Activated T-cell treated with anti-CD3 and anti-CD28 coated beads, Interleukin-2, amount 50 U/mL, for 72 hours (primary cell): ENCODE measurements around the gene RPS6KC1. TPM values are rescaled to one million over a fixed set of nuclear protein-coding genes. Genes with fewer than 3 reads are reported as not detected.
"Not testable (repeated sequence)": the region's sequence is repeated elsewhere in the genome, so short reads cannot be mapped to it uniquely, and the experiment has no call there.

Experiments
- ATAC-seq, 2 donors: fragments of 150-1000 bp; cut with Tn5 transposase; replicated peaks in 1 of 2; 2 replicates each; pipeline ENCODE4 v1.10.0; 2021; ENCODE audit warnings: moderate library complexity in 2 of 2, mild to moderate bottlenecking in 1 of 2
- DNase-seq, 2 donors: peaks; one replicate each; pipeline ENCODE4 v3.0.0; 2021 to 2022; ENCODE audit warnings: mixed read lengths in 1 of 2
- H3K27ac Mint-ChIP-seq: one replicate; pipeline ENCODE4 v1.8.0; 2022; ENCODE audit warnings: mild to moderate bottlenecking, moderate library complexity, mixed read lengths
- H3K27me3 Mint-ChIP-seq: one replicate; pipeline ENCODE4 v1.8.0; 2022; ENCODE audit warnings: low read depth, mixed read lengths
- H3K36me3 Mint-ChIP-seq, 2 donors: one replicate each; pipeline ENCODE4 v1.8.0; 2022; ENCODE audit warnings: mixed read lengths in 2 of 2, mild to moderate bottlenecking in 1 of 2; ENCODE audit not compliant: insufficient read depth in 2 of 2
- H3K4me1 Mint-ChIP-seq: one replicate; pipeline ENCODE4 v1.8.0; 2022; ENCODE audit warnings: low read depth, mixed read lengths
- H3K4me3 Mint-ChIP-seq, 2 donors: one replicate each; pipeline ENCODE4 v1.8.0; 2022; ENCODE audit warnings: mild to moderate bottlenecking in 2 of 2, mixed read lengths in 2 of 2, moderate library complexity in 2 of 2
- H3K9me3 Mint-ChIP-seq, 2 donors: one replicate each; pipeline ENCODE4 v1.8.0; 2022; ENCODE audit warnings: mixed read lengths in 2 of 2
- total RNA-seq, 2 donors: library from RNA; stranded (reverse); gene quantifications; one replicate each; pipeline ENCODE4 v1.2.3, GENCODE V29; 2022

RPS6KC1 gene
- total RNA-seq, 2 donors from 2014 or later = 11.3 to 12.4 TPM

DNA sequence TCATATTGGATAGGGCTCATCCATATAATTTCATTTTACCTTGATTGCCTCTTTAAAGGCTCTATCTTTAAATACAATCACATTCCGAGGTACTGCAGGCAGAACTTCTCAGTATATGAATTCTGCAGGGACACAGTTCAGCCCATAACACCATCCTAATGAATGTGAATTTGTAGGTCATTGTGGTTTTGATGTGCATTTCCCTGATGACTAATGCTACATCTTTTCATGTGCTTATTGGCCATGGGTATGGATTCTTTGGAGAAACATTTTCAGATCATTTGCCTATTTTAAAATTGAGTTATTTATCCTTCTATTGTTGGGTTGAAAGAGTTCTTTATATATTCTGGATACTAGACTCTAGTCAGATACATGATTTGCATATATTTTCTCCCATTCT lies 9.6 kb upstream of the RPS6KC1 start:
- no peak for ATAC-seq
- peaks cover 3% of the 10 kb centered on the region for H3K27me3 Mint-ChIP-seq
- H3K4me3 Mint-ChIP-seq = no peak overlapping the region
- H3K27ac Mint-ChIP-seq = no peak overlapping the region
- DNase-seq = no peak
- no peaks in the 10 kb centered on the region for H3K9me3 Mint-ChIP-seq
- no peaks in the 10 kb centered on the region for H3K36me3 Mint-ChIP-seq
- H3K4me1 Mint-ChIP-seq = peaks cover 8% of the 10 kb centered on the region

DNA sequence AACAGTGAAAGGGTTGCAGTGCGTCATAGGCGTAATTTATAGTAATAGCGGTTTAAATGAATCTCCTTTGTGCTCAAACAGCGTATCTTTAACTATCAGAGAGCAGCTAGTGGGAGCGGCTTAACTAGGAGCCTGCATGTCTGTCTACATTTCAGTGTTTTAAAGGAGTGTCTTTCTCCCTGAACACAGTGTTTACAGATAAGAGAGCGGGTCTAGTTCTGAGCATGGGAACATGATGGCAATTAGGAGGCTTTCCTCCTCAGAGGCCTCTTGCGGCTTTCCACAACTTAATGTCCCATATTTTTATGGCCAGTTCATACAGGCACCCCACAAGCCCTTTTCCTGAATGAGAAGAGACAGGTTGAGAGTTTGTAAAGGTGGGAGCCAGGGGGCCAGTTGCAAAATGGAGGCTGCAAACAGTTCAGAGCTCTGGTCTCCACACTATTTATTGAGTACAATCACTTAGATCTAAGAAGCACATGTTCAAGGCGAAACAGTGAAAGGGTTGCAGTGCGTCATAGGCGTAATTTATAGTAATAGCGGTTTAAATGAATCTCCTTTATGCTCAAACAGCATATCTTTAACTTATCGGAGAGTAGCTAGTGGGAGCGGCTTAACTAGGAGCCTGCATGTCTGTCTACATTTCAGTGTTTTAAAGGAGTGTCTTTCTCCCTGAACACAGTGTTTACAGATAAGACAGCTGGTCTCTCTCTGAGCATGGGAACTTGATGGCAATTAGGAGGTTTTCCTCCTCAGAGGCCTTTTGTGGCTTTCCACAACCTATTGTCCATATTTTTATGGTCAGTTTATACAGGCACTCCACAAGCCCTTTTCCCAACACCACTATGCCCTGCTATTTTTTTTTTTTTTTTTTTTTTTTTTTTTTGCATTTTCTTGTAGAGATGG lies 5.5 kb upstream of the RPS6KC1 start:
- not testable (repeated sequence) for H3K27ac Mint-ChIP-seq, ATAC-seq, H3K4me3 Mint-ChIP-seq, DNase-seq
- Mint-ChIP-seq H3K36me3 (peaks cover 6 to 13% of the 10 kb centered on the region in 2 donors), H3K27me3 (peaks cover 22% of the 10 kb centered on the region), H3K9me3 (peaks cover 8 to 12% of the 10 kb centered on the region in 2 donors), H3K4me1 (peaks cover 18% of the 10 kb centered on the region)

DNA sequence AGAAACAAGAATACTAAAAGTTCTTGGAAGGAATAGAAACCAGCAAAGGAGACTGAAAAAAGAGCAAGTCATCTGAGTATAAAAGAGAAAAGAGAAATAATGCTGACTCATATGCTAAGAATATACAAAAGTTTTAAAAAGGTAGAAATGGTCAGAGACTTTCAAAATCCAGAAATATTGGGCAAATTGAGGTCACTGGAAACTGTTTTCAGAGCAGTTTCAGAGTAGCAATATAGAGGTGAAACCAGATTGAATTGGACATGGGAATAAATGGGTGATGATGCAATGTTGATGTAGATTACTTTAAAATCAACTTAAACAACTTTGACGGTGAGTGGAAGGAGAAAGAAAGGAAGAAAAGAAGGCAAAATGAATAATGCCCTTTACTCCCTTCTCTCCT lies 1.8 kb upstream of the RPS6KC1 start:
- Mint-ChIP-seq H3K4me3 (peak overlapping the region in 1 of 2 donors; percentile 31), H3K27ac (no peak overlapping the region), H3K9me3 (peaks cover 8 to 14% of the 10 kb centered on the region in 2 donors)

DNA sequence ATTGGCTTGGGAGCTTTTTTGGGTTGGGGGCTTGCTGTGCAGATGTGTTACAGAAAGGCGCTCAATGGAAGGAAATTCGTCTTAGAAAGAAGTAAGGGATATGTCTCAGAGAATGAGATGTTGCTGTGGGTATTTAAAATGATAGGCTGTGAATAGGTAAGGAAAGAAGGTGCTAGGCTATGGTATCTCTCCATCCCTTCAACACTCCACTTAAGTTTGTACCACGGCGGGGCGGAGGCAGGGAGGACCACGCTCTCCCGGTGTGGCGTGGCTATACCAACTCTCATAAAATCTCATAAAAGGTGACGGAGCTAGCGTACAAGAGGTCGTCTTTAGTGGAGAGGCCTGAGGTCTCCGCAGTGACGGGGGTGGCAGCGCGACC lies 305 bp upstream of the RPS6KC1 start:
- Mint-ChIP-seq H3K4me1 (peaks cover 29% of the 10 kb centered on the region), H3K27ac (peak overlapping the region; percentile 88), H3K4me3 (peak overlapping the region; percentile 87 to 92), H3K27me3 (peaks cover 22% of the 10 kb centered on the region), H3K9me3 (peaks cover 8 to 14% of the 10 kb centered on the region in 2 donors), H3K36me3 (peaks cover 10 to 16% of the 10 kb centered on the region in 2 donors)
- peak; percentile 50 for ATAC-seq
- DNase-seq = no peak

More for the DNA sequence above, 1.8 kb upstream of the RPS6KC1 start:
- no peak for ATAC-seq
- no peak for DNase-seq
- peaks cover 10 to 16% of the 10 kb centered on the region in 2 donors for H3K36me3 Mint-ChIP-seq
- H3K27me3 Mint-ChIP-seq = peaks cover 22% of the 10 kb centered on the region
- peaks cover 29% of the 10 kb centered on the region for H3K4me1 Mint-ChIP-seq

DNA sequence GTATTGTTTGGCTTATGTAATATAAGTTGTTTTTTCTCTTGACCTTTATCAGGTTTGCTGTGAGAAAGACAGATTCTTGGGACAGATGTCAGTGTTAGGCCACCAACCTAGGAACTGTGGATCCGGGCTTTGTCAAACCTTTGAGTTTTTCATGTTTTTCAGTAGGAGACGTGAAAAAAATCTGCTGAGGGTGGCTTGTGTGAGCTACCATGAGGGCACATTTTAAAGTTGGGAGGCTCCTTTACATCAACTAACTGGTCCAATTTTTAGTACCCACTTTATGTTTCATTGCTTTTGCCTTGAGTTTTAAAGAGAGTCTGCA lies 801 bp downstream of the RPS6KC1 start:
- Mint-ChIP-seq H3K4me3 (peak overlapping the region; percentile 87 to 92), H3K27me3 (peaks cover 22% of the 10 kb centered on the region), H3K36me3 (peaks cover 10 to 16% of the 10 kb centered on the region in 2 donors), H3K9me3 (peaks cover 8 to 14% of the 10 kb centered on the region in 2 donors), H3K27ac (peak overlapping the region; percentile 63), H3K4me1 (peaks cover 31% of the 10 kb centered on the region)
- DNase-seq (no peak), ATAC-seq (no peak)

DNA sequence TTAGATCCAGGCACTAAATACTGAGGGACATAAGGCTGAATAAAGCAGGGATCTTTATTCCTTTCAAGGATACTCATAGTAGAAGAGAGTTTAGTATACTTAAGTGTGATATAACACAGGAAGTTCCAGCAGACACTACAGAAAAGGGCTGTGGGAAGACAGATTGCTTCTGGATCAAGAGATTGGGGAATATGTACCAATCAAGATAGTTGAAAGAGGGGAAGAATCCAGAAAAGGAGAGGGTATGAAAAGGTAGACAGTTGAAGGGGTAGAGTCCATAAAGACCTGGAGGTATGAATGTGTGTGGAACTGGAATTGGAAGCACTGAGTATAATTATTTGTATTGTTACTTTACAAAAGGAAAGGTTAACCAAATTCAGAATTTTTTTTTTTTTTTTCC lies 2.4 kb downstream of the RPS6KC1 start:
- DNase-seq (no peak), ATAC-seq (no peak)
- peaks cover 8 to 14% of the 10 kb centered on the region in 2 donors for H3K9me3 Mint-ChIP-seq
- no peak overlapping the region for H3K27ac Mint-ChIP-seq
- peaks cover 9% of the 10 kb centered on the region for H3K27me3 Mint-ChIP-seq
- H3K4me1 Mint-ChIP-seq = peaks cover 35% of the 10 kb centered on the region
- H3K36me3 Mint-ChIP-seq = peaks cover 10 to 16% of the 10 kb centered on the region in 2 donors
- H3K4me3 Mint-ChIP-seq = no peak overlapping the region

DNA sequence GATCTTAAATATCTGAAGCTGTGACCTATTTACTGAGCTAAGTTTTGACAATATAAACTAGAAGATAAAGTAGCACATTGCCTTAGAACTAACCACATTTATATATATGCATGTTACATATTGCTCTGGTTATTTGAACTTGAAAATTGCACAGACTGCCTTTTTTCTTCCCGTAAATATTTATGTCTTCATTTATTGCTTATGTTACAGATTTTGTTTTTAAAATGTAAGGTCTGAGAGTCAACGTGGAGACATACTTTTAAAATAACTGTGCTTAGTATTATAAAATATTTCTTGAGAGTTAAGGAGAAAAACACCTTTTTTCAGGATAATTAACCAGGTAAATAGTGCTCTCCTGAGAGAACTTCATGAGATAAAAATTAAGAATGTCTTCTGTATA lies 3.1 kb downstream of the RPS6KC1 start:
- no peak overlapping the region for H3K27ac Mint-ChIP-seq
- H3K4me3 Mint-ChIP-seq = no peak overlapping the region
- peaks cover 10 to 12% of the 10 kb centered on the region in 2 donors for H3K36me3 Mint-ChIP-seq
- peaks cover 2% of the 10 kb centered on the region for H3K27me3 Mint-ChIP-seq
- ATAC-seq (no peak), DNase-seq (no peak)
- peaks cover 5 to 10% of the 10 kb centered on the region in 2 donors for H3K9me3 Mint-ChIP-seq
- H3K4me1 Mint-ChIP-seq = peaks cover 35% of the 10 kb centered on the region

DNA sequence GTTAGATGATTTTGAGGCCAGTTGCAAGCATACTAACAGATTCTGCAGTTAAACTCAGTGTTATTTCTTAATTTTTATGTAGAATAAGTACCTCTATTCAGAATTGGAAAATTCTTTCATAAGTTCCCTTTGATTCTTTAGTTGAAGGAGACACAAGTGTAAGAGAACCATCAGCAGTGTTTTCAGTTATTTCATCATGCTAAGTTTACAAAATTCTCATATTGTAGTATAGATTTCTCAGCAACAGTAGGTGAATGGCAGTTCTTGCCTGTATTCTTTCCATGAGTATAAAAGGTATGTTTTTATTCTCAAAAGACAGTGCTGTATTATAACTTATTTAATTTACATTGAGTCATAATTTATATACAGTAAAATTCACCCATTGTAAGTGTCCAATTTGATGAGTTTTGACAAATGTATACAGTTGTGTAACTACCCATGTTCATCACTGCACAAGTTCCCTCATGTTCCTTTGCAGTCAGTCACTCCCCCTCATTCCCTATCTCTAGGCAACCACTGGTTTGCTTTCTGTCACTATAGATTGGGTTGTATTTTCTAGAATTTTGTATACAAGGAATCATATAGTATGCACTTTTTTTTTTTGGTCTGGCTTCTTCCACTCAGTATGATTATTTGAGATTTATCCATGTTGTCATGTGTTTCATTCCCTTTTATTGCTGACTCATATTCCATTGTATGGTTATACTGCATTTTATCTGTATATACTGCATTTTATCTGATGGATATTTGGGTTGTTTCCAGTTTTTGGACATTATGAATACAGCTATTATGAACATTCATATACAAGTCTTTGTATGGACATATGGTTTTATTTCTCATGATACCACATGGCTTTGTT lies 3.9 kb downstream of the RPS6KC1 start:
- H3K9me3 Mint-ChIP-seq = peaks cover 5 to 9% of the 10 kb centered on the region in 2 donors
- H3K4me1 Mint-ChIP-seq = peaks cover 32% of the 10 kb centered on the region
- H3K27ac Mint-ChIP-seq = no peak overlapping the region
- DNase-seq (no peak), ATAC-seq (no peak)
- H3K36me3 Mint-ChIP-seq = peaks cover 9 to 10% of the 10 kb centered on the region in 2 donors
- H3K4me3 Mint-ChIP-seq = no peak overlapping the region
- H3K27me3 Mint-ChIP-seq = no peaks in the 10 kb centered on the region

DNA sequence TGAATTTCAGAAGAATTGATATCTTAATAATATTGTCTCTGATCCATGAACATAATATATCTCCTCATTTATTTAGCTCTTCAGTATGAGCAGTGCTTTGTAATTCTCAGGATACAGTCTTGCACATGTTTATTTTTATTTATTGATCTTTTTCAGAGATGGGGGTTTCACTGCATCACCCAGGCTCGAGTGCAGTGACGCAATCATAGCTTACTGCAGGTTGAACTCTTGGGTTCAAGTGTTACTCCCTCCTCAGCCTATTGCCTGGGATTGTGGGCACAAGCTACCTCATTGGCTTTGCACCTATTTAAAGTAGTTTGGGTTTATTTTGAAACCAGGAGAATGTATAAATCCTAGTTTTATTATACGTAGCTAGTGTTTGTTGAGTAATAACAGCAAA lies 4.7 kb downstream of the RPS6KC1 start:
- no peak for DNase-seq
- Mint-ChIP-seq H3K27me3 (no peaks in the 10 kb centered on the region), H3K36me3 (peaks cover under 1 to 2% of the 10 kb centered on the region in 2 donors), H3K4me3 (no peak overlapping the region), H3K4me1 (peaks cover 24% of the 10 kb centered on the region), H3K9me3 (peaks cover 0 to under 1% of the 10 kb centered on the region in 2 donors), H3K27ac (no peak overlapping the region)
- no peak for ATAC-seq

DNA sequence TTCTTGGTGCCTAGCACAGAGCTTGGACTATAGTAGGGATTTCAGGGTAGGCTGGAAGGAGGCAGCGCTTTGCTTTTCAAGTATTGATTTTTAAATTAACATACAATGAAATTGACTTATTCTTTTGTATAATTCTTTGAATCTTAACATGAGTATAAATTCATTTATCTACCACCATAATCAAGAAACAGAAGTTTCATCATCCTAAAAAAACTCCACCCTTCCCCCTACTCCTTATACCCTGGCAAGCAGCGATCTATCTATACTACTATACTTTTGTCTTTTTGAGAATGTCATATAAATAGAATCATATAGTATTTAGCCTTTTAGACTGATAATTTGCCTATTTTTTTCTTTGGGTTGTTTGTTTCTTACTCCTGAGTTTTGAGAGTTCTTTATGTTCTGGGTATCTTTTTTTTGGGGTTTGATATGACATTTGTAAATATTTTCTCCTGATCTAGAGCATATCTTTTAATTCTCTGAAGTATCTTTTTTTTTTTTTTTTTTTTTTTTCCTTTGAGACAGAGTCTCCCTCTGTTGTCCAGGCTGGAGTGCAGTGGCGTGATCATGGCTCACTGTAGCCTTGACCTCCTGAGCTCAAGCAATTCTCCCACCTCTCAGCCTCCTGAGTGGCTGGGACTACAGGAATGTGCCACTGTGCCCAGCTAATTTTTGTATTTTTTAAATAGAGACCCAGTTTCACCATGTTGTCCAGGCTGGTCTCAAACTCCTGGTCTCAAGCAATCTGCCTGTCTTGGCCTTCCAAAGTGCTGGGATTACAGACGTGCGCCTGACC lies 6.4 kb downstream of the RPS6KC1 start:
- Mint-ChIP-seq H3K9me3 (no peaks in the 10 kb centered on the region), H3K27ac (no peak overlapping the region), H3K27me3 (no peaks in the 10 kb centered on the region), H3K4me1 (peaks cover 16% of the 10 kb centered on the region), H3K4me3 (no peak overlapping the region), H3K36me3 (no peaks in the 10 kb centered on the region)
- DNase-seq (no peak), ATAC-seq (no peak)

DNA sequence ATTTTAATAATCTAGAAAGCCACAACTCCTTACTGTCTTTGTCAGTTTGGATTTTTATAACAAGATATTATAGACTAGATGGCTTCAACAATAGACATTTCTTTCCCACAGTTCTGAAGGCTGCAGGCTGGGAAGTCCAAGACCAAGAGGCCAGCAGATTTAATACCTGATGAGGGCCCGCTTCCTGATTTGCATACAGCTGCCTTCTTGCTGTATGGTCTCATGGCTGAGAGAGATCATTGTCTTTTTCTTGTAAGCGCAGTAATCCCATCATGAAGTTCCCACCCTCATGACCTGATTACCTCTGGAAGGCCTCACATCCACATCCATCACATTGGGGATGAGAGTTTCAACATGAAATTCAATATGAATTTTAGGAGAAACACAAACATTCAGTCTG lies 9.8 kb downstream of the RPS6KC1 start:
- no peaks in the 10 kb centered on the region for H3K36me3 Mint-ChIP-seq
- H3K27me3 Mint-ChIP-seq = no peaks in the 10 kb centered on the region
- no peak for DNase-seq
- peaks cover 6% of the 10 kb centered on the region for H3K4me1 Mint-ChIP-seq
- no peaks in the 10 kb centered on the region for H3K9me3 Mint-ChIP-seq
- H3K27ac Mint-ChIP-seq = no peak overlapping the region
- no peak for ATAC-seq
- H3K4me3 Mint-ChIP-seq = no peak overlapping the region

DNA sequence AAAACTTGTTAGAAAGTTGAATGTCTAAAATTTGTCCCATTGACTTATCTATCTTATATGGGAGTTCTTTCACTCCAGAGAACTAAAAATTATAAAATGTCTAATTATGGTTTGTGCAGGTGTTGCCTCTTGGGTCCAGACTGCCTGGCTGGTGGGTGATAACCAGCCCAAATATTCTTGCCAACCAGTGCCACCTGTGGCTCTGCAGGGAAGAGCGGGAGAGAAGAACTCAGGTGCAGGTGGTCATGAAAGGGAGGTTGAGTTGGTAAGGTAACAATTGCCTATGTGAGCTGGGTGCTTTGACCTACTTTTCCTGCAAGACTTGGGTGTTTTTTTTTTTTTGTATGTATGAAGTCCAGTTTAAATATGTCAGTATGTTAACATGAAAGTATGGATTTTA lies 10.2 kb downstream of the RPS6KC1 start:
- H3K9me3 Mint-ChIP-seq = no peaks in the 10 kb centered on the region
- no peak for DNase-seq
- H3K4me3 Mint-ChIP-seq = no peak overlapping the region
- H3K36me3 Mint-ChIP-seq = no peaks in the 10 kb centered on the region
- peaks cover 6% of the 10 kb centered on the region for H3K4me1 Mint-ChIP-seq
- H3K27ac Mint-ChIP-seq = no peak overlapping the region
- ATAC-seq = no peak
- H3K27me3 Mint-ChIP-seq = no peaks in the 10 kb centered on the region
